Ishikawa (cell line): ENCODE measurements around the gene KRTAP10-4.

Experiments used
- EGR1 ChIP-seq: IDR thresholded peaks from 2 replicates; pipeline ENCODE4 v1.6.1; 2012
- EP300 ChIP-seq: IDR thresholded peaks from 2 replicates; pipeline ENCODE4 v1.6.1; 2012; ENCODE audit warnings: borderline replicate concordance
- FOXM1 ChIP-seq: IDR thresholded peaks from 2 replicates; pipeline ENCODE4 v1.6.1; 2012; ENCODE audit warnings: low read depth, borderline replicate concordance
- RAD21 ChIP-seq: IDR thresholded peaks from 2 replicates; pipeline ENCODE4 v1.6.1; 2012; ENCODE audit warnings: low read depth
- TAF1 ChIP-seq: IDR thresholded peaks from 2 replicates; pipeline ENCODE4 v1.6.1; 2012; ENCODE audit warnings: low read depth, mild to moderate bottlenecking
- TEAD4 ChIP-seq: IDR thresholded peaks from 2 replicates; pipeline ENCODE4 v1.6.1; 2012
- YY1 ChIP-seq: IDR thresholded peaks from 2 replicates; pipeline ENCODE4 v1.6.1; 2012; ENCODE audit warnings: low read depth
- ZBTB7A ChIP-seq: IDR thresholded peaks from 2 replicates; pipeline ENCODE4 v1.6.1; 2012; ENCODE audit warnings: low read depth
- TF ChIP-seq, protein P1 (sequence below): IDR thresholded peaks from 2 replicates; pipeline ENCODE4 v1.6.1; 2012

DNA sequence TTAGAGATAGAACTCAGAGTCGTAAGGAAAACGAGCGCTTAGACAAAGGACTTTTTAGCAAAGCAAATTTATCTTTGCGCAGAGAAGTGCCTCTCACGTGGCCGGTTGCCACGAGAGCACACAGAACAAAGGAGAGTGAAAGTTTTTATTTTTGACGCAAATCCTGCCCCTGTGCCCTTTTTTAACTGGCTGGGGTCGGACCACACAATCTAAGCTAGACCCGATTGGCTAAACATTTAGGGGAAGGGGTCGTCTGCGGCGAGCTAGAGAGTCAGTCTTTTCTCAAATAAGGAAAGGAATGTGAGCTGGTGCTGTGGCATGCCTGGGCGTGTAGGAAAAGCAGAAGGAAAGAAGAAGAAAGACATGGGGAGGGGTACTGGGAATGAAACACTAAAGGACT is 24.6 kb upstream of the KRTAP10-4 start:
- TF ChIP-seq YY1 (no peak), ZBTB7A (no peak), RAD21 (no peak), EP300 (no peak), TAF1 (no peak), TEAD4 (no peak), EGR1 (no peak), FOXM1 (no peak)
- TF ChIP-seq, protein P1, sequence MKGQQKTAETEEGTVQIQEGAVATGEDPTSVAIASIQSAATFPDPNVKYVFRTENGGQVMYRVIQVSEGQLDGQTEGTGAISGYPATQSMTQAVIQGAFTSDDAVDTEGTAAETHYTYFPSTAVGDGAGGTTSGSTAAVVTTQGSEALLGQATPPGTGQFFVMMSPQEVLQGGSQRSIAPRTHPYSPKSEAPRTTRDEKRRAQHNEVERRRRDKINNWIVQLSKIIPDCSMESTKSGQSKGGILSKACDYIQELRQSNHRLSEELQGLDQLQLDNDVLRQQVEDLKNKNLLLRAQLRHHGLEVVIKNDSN, result no peak
